GM18520 (cell line): Measurements from ENCODE around the gene UBALD1.
A peak's percentile ranks its signal among the peaks of the same experiment; 100 is the strongest.
"Not testable (repeated sequence)": the region's sequence is repeated elsewhere in the genome, so short reads cannot be mapped to it uniquely, and the experiment has no call there.

Experiments
- ATAC-seq: cut with Tn5 transposase; IDR thresholded peaks from one replicate; pipeline ENCODE4 v1.9.1; 2021; ENCODE audit not compliant: unreplicated experiment

The UBALD1 gene

DNA sequence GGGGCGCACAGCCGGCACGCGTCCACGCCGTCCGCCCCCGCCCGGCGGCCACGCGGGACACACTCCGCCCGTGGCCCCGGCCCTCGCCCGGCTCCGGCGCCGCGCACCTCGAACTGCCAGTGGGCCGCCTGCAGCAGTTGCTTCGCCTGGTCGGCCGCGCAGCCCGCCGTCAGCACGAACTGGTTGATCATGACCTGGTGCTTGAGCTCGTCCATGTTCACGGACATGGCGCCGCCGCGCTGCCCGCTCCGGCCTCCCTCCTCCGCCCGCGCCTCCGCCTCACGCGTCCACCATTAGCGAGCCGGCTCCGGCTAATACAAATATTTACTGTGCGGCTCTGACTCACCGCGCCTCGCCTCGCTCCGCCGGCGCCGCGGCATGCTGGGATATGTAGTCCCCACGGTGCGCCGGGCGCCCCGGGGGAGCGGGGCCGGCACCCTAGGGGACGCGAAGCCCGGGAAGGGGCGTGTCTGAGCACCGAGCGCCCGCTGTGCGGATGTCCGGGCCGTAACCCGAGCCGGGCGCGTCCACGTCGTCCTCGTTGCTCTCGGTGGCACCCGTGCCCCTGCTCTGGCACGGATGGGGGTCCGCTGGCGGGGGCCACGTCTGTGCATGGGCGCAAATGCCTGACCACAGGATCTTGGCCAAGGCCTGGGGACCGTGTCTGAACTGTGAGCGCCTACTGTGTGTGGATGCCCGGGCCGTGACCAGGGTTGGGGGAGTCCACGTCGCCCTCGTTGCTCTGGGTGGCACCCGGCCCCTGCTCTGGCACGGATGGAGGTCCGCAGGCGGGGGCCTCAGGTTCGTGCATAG, at the start of gene UBALD1:
UBALD1 (minus strand) TSS at position 318 of the 813 bp plus-strand sequence; CDS start at position 227, 91 bp downstream.
- ATAC-seq: peak; percentile 69

DNA sequence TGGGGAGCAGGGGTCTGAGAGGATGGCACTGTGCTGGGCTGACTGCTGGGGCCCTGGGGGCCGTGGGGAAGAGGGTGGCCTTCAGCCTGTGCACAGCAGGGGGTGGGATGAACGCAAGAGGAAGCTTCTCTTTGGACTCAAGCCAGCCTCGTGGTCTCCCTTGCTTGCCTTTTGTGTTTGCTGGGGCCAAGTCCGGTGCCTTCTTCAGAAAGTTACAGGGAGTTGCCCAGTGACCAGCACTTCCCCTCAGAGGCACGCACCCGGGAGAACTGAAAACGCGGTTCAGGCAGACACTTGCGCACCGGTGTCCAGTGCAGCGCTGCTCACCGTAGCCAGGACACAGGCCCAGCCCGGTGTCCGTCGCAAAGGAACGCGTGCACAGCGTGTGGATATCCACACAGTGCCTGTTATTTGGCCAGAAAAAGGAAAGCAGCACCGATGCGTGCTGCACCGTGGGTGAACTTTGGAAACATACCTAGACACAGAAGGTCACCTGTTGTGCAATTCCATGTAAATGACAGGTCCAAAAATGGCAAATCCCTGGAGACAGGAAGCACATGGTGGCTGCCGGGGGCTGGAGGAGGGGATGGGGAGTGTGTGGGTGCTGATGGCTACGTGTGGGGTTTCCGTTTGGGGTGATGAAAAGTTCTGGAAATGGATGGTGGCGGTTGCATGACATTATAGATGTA, 49.2 kb upstream of the UBALD1 start:
- no peak for ATAC-seq

DNA sequence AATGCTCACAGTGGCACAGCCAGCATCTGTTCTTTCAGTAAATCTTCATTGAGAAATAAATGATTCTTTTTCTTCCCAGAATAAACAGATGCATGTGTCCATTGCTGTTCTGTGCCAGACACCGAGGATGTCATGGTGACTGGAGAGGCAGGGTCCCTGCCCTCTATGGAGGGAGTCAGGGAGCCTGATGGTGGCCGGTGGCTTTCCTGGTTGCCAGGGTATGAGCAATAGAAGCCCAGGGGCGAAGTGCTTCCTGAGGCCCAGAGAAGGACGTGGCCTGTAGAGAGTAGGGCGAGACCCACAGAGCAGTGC, 48.7 kb upstream of the UBALD1 start:
- ATAC-seq: no peak

DNA sequence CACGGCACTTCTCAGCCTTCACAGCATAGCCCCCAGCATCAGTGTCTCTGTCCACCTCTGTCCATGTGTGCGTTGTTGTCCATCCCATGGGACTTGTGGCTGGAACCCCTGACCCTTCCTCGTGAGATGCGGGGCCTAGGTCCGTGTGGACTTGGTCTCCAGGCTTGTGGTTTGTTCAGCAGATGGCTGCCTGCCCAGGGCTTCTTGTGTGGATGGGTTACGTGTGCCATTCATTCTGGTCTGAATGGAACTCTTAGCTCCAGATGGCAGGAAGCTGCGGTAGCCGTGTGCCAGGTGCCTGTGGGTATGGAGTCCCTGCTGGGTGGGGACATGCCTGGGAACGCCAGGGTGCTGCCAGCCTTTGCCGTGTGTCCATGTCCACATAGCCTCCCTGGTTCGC, 47.0 kb upstream of the UBALD1 start:
- ATAC-seq: no peak

DNA sequence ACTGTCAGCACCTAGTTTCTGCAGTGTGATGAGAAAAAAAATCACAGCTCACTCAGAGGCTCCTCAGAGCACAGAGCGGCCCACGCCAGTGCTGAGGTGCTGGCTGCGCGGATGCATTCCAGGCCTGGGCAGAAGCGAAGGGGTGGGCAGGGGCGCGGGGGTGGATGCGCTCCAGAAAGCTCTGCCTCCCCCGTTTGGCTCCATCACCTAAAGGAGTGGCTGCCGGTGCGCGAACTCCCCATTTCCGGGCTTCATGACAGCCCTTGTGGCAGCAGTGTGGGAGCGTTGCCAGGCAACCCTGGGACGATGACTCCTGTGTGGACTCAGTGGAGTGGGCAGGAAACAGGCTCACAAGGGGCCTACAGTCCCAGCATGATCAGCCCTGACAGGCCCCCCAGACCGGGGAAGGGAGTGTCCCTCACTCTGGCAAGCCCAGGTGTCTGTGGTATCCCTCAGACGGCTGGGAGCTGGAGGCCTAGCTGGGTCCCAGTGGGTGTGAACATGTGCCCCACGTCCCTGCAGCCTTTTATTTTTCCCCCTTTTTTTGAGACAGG, 45.8 kb upstream of the UBALD1 start:
- no peak for ATAC-seq

DNA sequence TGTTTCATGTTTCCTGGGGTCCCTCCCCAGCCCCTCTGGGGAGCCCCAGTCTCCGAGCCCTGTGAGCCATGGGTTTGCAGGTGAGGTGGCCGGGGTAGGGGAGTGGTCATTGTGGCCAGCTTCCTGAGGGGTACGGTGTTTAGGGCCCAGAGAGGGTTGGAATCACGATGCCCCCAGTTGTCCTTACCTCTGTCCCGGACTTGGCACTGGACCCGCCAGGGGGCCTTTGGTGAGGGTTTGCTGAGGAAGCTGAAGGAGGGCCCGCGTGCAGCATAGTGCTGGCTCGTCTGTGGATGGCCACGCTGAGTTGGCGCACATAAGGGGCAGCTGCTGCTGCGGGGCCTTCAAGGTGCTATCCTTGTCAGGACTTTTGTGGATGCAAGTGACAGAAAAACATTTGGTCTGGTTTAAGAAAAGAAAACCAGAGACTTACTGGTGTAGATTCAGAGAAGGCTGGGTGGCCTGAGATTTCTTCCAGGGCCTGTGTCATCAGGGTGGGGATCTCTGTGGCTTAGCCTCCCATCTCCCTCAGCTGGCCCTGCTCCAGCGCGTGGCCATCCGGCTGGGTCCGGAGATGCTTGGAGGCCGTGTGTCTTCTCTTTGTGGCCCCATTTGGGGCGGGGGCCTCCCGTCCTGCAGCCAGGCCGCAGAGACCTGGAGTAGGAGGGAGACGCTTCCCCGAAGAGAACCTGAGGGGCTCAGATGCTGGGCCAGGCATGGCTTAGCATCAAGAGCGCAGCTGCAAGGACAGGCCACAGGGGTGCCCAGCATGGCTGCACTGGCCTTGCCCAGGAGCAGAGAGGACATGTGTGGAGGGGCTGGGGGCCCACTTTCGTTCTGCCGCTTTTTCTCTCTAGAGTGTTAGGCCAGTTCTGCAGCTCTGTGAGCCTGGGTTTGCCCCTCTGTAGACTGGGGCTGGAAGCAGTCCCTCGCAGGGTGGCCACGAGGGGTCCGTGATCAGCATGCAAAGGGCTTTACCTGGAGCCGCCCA, 45.0 kb upstream of the UBALD1 start:
- ATAC-seq: no peak

DNA sequence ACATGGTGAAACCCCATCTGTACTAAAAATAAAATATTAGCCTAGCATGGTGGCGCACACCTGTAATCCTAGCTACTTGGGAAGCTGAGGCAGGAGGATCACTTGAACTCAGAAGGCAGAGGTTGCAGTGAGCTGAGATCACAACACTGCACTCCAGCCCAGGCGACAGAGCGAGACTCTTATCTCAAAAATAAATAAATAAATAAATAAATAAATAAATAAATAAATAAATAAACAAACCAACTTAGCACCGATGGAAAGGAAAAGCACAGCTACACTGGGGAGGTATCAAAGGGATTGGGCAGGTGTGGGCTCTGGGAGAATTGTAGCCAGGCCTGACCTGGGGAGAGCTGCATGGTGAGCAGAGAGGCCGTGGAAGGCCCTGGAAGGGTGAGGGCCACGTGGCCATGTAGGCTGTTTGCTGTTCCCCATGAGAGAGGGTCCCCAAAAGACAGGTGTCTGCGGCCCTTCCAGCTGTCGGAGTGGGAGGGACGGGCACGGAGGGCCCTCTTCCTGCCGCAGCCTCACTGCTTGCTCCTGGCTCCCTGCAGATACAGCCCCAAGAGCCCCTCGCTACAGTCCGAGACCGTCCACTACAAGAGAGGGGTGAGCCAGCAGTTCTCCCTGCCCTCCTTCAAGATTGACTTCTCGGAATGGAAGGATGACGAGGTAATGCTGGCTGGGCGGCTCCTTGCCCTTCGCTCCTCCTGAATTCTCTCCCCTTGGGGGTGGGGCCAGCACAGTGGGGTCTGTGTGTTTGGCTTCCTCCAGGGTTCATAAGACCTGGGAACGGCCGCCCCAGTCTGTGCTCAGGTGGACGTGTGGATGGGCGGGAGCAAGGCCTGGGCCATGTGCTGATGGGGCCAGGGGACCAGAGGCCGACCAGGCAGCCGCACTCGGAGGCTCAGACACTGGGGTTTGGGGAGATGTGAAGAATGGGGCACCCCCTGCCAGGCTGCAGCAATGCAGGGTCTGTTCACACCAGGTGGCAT, 42.3 kb upstream of the UBALD1 start:
- no peak for ATAC-seq

DNA sequence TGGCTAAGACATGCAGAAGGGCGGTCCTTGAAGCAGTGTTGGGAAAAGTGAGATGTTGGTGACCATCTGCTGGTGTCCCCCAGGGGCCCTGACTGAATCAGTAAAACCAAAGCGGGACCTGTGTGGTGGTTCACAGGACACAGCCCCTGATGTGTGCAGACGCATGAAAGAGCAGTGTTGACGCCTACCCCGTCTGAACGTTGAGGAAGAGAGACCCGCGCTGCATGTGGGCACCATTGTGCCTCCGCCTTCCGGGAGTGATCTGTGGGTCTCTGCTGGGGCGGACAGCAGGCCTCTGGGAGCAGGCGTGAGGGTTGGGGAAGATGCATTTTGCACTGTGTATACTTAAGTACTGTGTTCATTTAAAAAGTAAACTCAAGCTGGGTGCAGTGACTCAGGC, 41.5 kb upstream of the UBALD1 start:
- ATAC-seq: no peak

DNA sequence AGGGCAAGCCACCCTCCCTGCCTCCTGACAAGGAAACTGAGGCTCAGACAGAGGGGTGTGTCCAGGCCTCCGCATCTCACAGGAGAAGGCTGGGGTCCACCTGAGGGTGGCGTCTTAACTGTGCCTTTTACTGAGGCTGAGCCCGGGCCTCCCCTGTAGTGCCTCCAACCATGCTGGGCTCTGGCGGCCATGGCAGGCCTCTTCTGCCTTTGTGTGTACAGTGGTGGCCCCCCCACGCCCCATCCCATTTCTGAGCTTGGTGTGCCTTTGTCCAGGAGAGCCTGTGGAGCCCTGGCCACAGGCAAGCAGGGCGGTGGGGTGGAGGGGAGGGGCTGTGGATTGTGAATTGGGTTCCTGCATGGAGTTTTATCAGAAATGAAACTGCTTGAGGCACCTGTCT, 41.1 kb upstream of the UBALD1 start:
- ATAC-seq: no peak

DNA sequence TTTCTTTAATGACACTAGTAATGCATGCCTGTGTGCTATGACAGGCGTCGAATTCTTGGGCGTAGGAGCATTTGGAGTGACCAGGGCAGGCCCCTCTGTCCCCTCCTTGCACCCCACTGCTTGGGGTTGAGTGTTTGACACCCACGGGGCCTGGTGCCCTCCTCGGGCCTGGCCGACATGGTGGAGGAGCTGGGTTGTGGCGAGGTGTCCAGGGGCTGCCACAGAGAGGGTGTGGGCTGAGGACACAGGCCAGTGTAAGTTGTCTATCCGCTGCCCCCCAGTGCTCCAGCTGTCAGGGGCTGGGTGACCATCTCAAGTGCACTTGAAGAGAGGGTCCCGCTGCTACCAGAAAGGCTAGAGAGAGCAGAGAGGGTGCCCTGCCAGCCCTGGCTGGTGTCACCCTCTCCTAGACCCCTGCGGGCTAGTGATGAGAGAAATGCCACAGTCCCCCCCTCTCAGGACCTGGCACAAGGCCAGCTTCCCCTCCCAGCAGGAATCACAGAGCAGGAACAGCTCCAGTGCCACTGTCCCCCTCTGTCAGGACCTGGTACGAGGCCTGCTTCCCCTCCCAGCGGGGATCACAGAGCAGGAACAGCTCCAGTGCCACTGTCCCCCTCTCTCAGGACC, 40.4 kb upstream of the UBALD1 start:
- ATAC-seq: no peak

DNA sequence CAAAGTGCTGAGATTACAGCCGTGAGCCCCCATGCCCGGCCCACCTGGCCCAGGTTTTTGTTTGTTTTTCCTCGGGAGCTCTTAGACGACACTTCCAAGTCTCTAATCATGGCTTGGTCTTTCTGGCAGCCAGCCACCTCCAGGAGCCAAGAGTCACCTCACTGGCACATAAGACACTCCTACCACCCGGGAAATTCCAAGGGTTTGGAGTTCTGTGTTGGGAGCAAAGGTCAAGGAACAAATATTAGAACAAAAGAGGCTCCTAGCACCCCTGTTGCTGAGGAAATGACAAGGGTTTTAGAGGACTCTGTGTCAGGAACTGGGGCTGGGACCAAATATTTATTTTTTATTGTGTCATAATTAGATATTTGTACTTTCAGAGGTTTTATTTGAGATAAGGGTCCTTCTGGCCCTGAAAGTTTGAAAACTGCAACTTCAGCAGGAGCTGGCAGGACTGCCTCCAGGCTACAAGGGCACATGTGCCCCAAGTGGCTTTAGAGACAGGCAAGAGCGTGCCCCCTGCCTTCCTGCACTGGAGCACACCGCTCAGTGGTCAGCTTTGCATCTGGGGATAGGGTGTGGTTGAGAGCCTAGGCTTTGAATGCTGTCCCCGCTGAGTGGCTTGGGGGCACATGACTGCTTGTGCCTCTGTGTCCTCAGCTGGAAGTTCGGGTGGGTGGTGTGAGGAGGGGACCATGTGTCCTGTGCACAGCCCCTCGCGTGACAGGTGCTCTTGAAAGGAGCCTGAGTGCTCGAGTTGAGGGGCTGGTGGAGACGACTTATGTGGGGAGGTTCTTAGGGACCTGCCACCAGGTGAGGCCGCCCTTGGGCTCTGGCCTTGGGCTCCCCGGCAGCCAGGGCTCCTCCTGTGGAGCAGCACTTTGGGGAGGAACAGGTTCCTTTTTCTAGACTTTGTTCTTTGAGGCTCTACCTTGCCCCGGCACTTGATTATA, 39.6 kb upstream of the UBALD1 start:
- no peak for ATAC-seq

DNA sequence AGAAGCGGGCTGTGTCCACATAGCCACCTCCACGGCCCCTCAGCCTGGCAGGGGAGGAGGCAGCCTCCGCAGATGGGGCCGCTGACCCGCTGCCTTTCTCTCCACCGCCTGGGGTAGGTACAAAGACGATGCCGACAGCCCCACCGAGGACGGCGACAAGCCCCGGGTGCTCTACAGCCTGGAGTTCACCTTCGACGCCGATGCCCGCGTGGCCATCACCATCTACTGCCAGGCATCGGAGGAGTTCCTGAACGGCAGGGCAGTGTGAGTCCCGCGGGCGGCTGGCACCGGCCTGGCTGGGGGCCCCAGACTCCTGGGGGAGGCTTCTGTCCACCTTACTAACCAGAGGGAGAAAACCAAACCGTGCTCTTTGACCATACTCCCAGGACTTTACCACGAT, 37.9 kb upstream of the UBALD1 start:
- ATAC-seq: no peak

DNA sequence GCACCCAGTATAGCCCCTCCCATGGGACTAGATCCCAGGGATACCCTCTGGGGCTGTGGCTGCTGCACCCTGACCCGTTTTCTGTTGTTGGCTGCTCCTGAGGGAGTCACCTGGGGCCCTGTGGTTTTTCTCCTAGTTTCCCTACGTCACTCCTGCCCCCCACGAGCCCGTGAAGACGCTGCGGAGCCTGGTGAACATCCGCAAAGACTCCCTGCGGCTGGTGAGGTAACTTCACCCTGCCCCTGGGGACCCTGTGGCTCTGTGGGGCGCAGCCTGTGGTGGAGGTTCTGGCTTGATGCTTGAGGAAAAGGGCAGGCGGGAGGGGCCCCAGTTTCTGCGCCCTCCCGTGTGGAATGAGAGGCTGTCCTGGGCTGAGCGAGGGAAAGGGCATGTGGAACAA, 37.1 kb upstream of the UBALD1 start:
- ATAC-seq: no peak

DNA sequence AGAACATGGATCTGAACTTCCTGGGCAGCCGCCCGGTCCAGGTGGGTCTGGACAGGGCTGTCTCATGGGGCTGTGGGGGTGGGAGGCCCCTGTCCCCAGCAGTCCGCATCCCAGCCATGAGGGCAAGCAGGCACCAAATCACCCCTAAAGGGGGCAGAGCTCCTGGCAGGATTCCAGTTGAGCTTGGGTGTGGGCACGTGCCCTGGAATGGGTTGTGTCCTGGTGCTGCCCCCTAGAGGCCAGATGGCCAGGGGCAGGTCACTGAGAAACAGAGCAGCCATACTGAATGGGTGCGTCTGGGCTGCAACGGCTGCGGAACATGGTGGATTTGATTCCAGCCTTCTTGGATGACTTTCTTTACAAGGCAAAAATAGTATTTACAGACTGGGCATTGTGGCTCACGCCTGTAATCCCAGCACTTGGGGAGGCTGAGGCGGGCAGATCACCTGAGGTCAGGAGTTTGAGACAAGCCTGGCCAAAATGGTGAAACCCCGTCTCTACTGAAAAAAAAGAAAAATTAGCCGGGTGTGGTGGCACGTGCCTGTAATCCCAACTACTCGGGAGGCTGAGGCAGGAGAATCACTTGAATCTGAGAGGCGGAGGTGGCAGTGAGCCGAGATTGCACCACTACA, 35.9 kb upstream of the UBALD1 start:
- ATAC-seq: not testable (repeated sequence)

DNA sequence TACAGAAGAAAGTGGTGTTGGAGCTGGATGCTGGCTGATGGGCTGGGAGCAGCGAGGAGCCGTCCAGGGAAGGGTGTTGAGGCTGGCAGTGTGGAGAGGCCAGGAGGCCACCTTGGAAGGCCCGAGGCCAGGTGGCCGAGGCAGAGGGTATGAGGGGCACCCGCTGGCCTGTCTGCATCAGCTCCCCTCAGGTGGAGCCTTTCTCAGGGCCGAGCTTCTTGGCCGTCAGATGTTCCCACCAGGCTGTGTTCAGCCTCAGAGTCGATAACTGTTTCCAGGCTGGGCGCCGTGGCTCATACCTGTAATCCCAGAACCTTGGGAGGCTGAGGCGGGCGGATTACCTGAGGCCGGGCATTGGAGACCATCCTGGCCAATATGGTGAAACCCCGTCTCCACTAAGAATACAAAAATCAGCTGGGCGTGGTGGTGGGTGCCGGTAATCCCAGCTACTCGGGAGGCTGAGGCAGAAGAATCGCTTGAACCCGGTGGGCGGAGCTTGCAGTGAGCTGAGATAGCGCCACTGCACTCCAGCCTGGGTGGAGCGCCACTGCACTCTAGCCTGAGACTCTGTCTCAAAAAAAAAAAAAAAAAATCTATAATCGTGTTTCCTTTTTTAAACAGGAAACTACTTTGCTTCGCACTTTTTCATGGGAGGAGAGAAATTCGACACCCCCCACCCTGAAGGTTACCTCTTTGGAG, 35.2 kb upstream of the UBALD1 start:
- no peak for ATAC-seq

DNA sequence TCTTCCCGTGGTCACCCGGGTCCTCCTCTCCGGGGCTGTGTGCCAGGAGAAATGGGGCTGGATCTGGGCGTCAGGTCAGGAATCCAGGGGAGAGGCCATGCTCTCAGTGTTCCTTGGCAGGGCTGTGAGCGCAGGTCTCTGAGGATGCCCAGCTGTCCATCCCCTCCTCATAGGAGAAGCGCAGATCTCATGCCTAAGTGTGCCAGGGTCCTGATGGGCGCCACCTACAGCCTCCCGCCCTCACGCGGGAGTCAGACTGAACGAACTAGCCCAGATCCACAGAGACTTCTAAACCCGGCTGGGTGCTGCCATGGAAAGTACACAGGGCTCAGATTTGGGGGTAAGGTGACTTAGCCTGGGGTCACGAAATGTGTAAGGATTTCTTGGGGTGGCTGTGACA, 34.2 kb upstream of the UBALD1 start:
- no peak for ATAC-seq

DNA sequence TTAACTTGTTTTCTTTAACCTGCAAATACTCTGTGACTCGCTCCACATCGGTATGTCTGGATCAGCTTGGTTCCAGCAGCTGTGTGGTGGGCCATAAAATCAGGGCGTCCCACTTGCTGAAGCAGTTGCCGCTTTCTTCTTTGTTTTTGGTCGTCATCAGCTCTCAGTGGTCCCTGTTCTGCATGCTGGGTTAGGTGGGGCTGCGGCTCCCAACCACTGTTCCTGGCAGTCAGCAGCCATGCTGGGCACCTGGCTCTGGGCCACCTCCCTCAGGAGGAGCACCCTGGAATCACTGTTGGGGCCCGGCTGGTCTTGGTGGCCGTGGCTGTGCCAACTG, 32.9 kb upstream of the UBALD1 start:
- ATAC-seq: no peak
